ENCODE results near the gene KMT2C.

KMT2C gene

GRCh38 chr7:152435384-152436110, at the start of gene KMT2C:
TSS of gene KMT2C (minus strand) at chr7:152436003. CDS start at chr7:152435786, 217 bp downstream.
- TF ChIP-seq CTCF (IDR thresholded peaks at IDR 0.05; ENCODE audit: extremely low read depth, insufficient read depth, missing control alignments), result no peak
- in situ Hi-C loops (cut with MboI; ENCODE audit: low pct_unique_long_range_greater_than_20kb, low sequenced_read_pairs, unreplicated experiment), result no loop called here
- DNase-seq (ENCODE audit: low spot score), result no peak

- no peak for TF ChIP-seq CTCF (IDR thresholded peaks at IDR 0.05; ENCODE audit: extremely low read depth, insufficient read depth, missing control alignments)
- DNase-seq (ENCODE audit: low spot score), result no peak
- in situ Hi-C loops (cut with MboI; ENCODE audit: low pct_unique_long_range_greater_than_20kb, low sequenced_read_pairs, unreplicated experiment), result no loop called here
Observed at GRCh38 chr7:152481082-152481481, 45.3 kb upstream of the KMT2C start.

GRCh38 chr7:152480664-152481063, 44.9 kb upstream of the KMT2C start:
- in situ Hi-C loops (cut with MboI; ENCODE audit: low pct_unique_long_range_greater_than_20kb, low sequenced_read_pairs, unreplicated experiment), result no loop called here
- no peak for DNase-seq (ENCODE audit: low spot score)

GRCh38 chr7:152479595-152479994, 43.8 kb upstream of the KMT2C start:
- no peak for TF ChIP-seq CTCF (IDR thresholded peaks at IDR 0.05; ENCODE audit: extremely low read depth, insufficient read depth, missing control alignments)
- in situ Hi-C loops (cut with MboI; ENCODE audit: low pct_unique_long_range_greater_than_20kb, low sequenced_read_pairs, unreplicated experiment), result no loop called here
- DNase-seq (ENCODE audit: low spot score), result no peak

More at GRCh38 chr7:152480664-152481063, 44.9 kb upstream of the KMT2C start:
- TF ChIP-seq CTCF (IDR thresholded peaks at IDR 0.05; ENCODE audit: extremely low read depth, insufficient read depth, missing control alignments), result no peak

- in situ Hi-C loops (cut with MboI; ENCODE audit: low pct_unique_long_range_greater_than_20kb, low sequenced_read_pairs, unreplicated experiment), result no loop called here
- no peak for TF ChIP-seq CTCF (IDR thresholded peaks at IDR 0.05; ENCODE audit: extremely low read depth, insufficient read depth, missing control alignments)
- DNase-seq (ENCODE audit: low spot score), result no peak
Observed at GRCh38 chr7:152478140-152478539, 42.3 kb upstream of the KMT2C start.

GRCh38 chr7:152477079-152477478, 41.3 kb upstream of the KMT2C start:
- no peak for DNase-seq (ENCODE audit: low spot score)
- TF ChIP-seq CTCF (IDR thresholded peaks at IDR 0.05; ENCODE audit: extremely low read depth, insufficient read depth, missing control alignments), result no peak
- in situ Hi-C loops (cut with MboI; ENCODE audit: low pct_unique_long_range_greater_than_20kb, low sequenced_read_pairs, unreplicated experiment), result no loop called here

Measured in GM13977 (cell line).